ENCODE results near the gene SPARC.

DNA sequence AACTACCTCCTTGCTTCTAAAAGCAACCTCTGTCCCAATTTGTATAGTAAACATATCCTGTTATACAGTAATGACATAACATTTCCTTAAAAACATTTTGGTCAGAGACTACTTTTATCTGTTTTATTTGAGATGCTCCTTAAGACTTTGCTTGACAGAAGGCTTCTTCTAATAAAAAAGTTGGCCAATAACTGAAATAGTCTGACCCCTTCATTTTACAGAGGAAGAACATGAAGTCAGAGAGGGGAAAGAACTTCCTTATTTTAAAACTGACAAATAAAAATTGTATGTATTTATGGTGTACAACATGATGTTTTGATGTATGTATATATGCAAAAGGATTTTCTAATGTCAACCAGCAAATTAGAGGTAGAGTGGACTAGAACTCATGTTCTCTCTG is 35.8 kb upstream of the SPARC start:
- TF ChIP-seq, protein P1, sequence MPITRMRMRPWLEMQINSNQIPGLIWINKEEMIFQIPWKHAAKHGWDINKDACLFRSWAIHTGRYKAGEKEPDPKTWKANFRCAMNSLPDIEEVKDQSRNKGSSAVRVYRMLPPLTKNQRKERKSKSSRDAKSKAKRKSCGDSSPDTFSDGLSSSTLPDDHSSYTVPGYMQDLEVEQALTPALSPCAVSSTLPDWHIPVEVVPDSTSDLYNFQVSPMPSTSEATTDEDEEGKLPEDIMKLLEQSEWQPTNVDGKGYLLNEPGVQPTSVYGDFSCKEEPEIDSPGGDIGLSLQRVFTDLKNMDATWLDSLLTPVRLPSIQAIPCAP (CRISPR knock-in tag; IDR thresholded peaks at IDR 0.05), result no peak
- TF ChIP-seq, protein P2, sequence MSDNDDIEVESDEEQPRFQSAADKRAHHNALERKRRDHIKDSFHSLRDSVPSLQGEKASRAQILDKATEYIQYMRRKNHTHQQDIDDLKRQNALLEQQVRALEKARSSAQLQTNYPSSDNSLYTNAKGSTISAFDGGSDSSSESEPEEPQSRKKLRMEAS (CRISPR knock-in tag; IDR thresholded peaks at IDR 0.05), result no peak
- TF ChIP-seq, protein P3, sequence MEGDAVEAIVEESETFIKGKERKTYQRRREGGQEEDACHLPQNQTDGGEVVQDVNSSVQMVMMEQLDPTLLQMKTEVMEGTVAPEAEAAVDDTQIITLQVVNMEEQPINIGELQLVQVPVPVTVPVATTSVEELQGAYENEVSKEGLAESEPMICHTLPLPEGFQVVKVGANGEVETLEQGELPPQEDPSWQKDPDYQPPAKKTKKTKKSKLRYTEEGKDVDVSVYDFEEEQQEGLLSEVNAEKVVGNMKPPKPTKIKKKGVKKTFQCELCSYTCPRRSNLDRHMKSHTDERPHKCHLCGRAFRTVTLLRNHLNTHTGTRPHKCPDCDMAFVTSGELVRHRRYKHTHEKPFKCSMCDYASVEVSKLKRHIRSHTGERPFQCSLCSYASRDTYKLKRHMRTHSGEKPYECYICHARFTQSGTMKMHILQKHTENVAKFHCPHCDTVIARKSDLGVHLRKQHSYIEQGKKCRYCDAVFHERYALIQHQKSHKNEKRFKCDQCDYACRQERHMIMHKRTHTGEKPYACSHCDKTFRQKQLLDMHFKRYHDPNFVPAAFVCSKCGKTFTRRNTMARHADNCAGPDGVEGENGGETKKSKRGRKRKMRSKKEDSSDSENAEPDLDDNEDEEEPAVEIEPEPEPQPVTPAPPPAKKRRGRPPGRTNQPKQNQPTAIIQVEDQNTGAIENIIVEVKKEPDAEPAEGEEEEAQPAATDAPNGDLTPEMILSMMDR (IDR thresholded peaks at IDR 0.05), result no peak
- no peak for TF ChIP-seq ZNF121 (CRISPR knock-in tag; IDR thresholded peaks at IDR 0.05)
- TF ChIP-seq, protein P4, sequence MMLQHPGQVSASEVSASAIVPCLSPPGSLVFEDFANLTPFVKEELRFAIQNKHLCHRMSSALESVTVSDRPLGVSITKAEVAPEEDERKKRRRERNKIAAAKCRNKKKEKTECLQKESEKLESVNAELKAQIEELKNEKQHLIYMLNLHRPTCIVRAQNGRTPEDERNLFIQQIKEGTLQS (CRISPR knock-in tag; conservative IDR thresholded peaks at IDR 0.05), result no peak
- TF ChIP-seq, protein P5, sequence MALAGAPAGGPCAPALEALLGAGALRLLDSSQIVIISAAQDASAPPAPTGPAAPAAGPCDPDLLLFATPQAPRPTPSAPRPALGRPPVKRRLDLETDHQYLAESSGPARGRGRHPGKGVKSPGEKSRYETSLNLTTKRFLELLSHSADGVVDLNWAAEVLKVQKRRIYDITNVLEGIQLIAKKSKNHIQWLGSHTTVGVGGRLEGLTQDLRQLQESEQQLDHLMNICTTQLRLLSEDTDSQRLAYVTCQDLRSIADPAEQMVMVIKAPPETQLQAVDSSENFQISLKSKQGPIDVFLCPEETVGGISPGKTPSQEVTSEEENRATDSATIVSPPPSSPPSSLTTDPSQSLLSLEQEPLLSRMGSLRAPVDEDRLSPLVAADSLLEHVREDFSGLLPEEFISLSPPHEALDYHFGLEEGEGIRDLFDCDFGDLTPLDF (CRISPR knock-in tag; IDR thresholded peaks at IDR 0.05), result no peak
